Endothelial cell of umbilical vein (primary cell): ENCODE results near the gene SNN.

Experiments
- EZH2 ChIP-seq: IDR thresholded peaks from 2 replicates; pipeline ENCODE4 v1.6.1; 2012; ENCODE audit warnings: borderline replicate concordance, low read depth, mild to moderate bottlenecking, moderate library complexity, low read length, inconsistent platforms; ENCODE audit not compliant: severe bottlenecking
- FOS ChIP-seq: IDR thresholded peaks from 2 replicates; pipeline ENCODE4 v1.6.1; 2011; ENCODE audit warnings: mild to moderate bottlenecking, low read length, moderate library complexity, borderline replicate concordance; ENCODE audit not compliant: insufficient read depth
- GATA2 ChIP-seq: IDR thresholded peaks from 2 replicates; pipeline ENCODE4 v1.7.0; 2011; ENCODE audit warnings: low read depth, mild to moderate bottlenecking, moderate library complexity, mixed read lengths, low read length; ENCODE audit not compliant: insufficient read length, insufficient read depth
- JUN ChIP-seq: IDR thresholded peaks from 2 replicates; pipeline ENCODE4 v1.6.1; 2011; ENCODE audit warnings: borderline replicate concordance, low read depth; ENCODE audit not compliant: insufficient read length, insufficient read depth
- POLR2A ChIP-seq: IDR thresholded peaks from 2 replicates; pipeline ENCODE4 v1.6.1; 2012; ENCODE audit warnings: low read depth, mild to moderate bottlenecking, control low read depth, low read length
- POLR2AphosphoS5 ChIP-seq: IDR thresholded peaks from 2 replicates; pipeline ENCODE4 v1.6.1; 2012; ENCODE audit warnings: low read depth, mild to moderate bottlenecking, control low read depth, low read length, moderate library complexity; ENCODE audit not compliant: insufficient read depth
- TF ChIP-seq, protein P1 (sequence below), 2 donors: IDR thresholded peaks; 1 replicate in 1 of 2; 2 replicates in 1 of 2; pipeline ENCODE4 v1.5.1; 2011; ENCODE audit warnings: low read length in 2 of 2, mild to moderate bottlenecking in 2 of 2, moderate library complexity in 2 of 2, control low read depth in 1 of 2, inconsistent platforms in 1 of 2, low read depth in 1 of 2; ENCODE audit not compliant: insufficient read depth in 1 of 2; ENCODE audit errors: extremely low read depth in 1 of 2
- TF ChIP-seq, protein P2 (sequence below): IDR thresholded peaks from 2 replicates; pipeline ENCODE4 v1.6.1; 2011; ENCODE audit not compliant: insufficient read depth, insufficient read length

DNA sequence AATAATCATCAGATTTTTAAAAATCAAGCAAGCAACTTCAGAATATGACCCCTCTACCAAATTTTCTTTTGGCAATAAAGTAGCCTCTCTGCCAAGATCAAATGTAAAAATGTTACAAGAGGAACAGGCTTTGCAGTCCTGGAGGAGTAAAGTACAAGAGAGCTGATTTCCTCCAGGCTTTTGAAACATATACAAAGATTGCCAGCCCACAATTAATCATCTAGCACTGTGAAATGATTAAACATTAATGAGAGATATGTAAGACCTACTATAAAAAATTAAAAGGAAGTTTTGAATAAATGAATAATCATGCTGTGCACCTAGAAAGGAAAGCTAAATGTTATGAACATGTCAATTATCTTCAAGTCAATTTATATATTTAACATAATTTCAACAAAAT is 48.1 kb downstream of the SNN start:
- TF ChIP-seq POLR2A (no peak), EZH2 (no peak), GATA2 (no peak), POLR2AphosphoS5 (no peak), JUN (no peak), FOS (no peak)
- TF ChIP-seq, protein P1, sequence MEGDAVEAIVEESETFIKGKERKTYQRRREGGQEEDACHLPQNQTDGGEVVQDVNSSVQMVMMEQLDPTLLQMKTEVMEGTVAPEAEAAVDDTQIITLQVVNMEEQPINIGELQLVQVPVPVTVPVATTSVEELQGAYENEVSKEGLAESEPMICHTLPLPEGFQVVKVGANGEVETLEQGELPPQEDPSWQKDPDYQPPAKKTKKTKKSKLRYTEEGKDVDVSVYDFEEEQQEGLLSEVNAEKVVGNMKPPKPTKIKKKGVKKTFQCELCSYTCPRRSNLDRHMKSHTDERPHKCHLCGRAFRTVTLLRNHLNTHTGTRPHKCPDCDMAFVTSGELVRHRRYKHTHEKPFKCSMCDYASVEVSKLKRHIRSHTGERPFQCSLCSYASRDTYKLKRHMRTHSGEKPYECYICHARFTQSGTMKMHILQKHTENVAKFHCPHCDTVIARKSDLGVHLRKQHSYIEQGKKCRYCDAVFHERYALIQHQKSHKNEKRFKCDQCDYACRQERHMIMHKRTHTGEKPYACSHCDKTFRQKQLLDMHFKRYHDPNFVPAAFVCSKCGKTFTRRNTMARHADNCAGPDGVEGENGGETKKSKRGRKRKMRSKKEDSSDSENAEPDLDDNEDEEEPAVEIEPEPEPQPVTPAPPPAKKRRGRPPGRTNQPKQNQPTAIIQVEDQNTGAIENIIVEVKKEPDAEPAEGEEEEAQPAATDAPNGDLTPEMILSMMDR (IDR thresholded peaks at IDR 0.05; ENCODE audit: extremely low read depth in 1 of 2, insufficient read depth in 1 of 2, low read depth in 1 of 2, low read length in 2 of 2) = no peak
- TF ChIP-seq, protein P2, sequence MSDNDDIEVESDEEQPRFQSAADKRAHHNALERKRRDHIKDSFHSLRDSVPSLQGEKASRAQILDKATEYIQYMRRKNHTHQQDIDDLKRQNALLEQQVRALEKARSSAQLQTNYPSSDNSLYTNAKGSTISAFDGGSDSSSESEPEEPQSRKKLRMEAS = no peak
